Thymus (tissue), 11 donors: Measurements from ENCODE around the gene CEND1. TPM values are rescaled to one million over a fixed set of nuclear protein-coding genes. Genes with fewer than 3 reads are reported as not detected.

ENCODE experiments used
- DNase-seq, 9 donors: peaks; one replicate each; pipeline ENCODE4 v3.0.0-alpha.2; 2013; ENCODE audit warnings: low spot score in 9 of 9, low read depth in 6 of 9, missing footprints in 1 of 9
- H3K27ac ChIP-seq, 2 donors: one replicate each; pipeline ENCODE4 v1.5.1; 2013; ENCODE audit warnings: control low read depth in 1 of 2, low read depth in 1 of 2, low read length in 1 of 2, mild to moderate bottlenecking in 1 of 2, moderate library complexity in 1 of 2
- H3K27me3 ChIP-seq, 2 donors: one replicate each; pipeline ENCODE4 v1.5.1; 2013; ENCODE audit warnings: low read length in 1 of 2; ENCODE audit not compliant: control insufficient read depth in 2 of 2, insufficient read depth in 1 of 2
- H3K36me3 ChIP-seq, 2 donors: one replicate each; pipeline ENCODE4 v1.5.1; 2013; ENCODE audit warnings: low read length in 1 of 2, mild to moderate bottlenecking in 1 of 2, moderate library complexity in 1 of 2; ENCODE audit not compliant: control insufficient read depth in 2 of 2, insufficient read depth in 2 of 2
- H3K4me1 ChIP-seq, 2 donors: one replicate each; pipeline ENCODE4 v1.5.1; 2013; ENCODE audit warnings: low read length in 2 of 2; ENCODE audit not compliant: control insufficient read depth in 2 of 2, insufficient read depth in 2 of 2
- H3K4me3 ChIP-seq, 2 donors: one replicate each; pipeline ENCODE4 v1.5.1; 2013; ENCODE audit warnings: low read length in 2 of 2, control low read depth in 1 of 2, mild to moderate bottlenecking in 1 of 2
- H3K9me3 ChIP-seq, 2 donors: one replicate each; pipeline ENCODE4 v1.5.1; 2013; ENCODE audit warnings: low read length in 1 of 2, mild to moderate bottlenecking in 1 of 2; ENCODE audit not compliant: control insufficient read depth in 2 of 2, insufficient read depth in 1 of 2
- WGBS: extraction: QIAGEN DNeasy Blood & Tissue Kit; methylation state at CpG from one replicate; pipeline ENCODE4 v1.1.7; 2013; 5-methylcytosine and 5-hydroxymethylcytosine counted together
- polyA plus RNA-seq: library from polyadenylated mRNA; stranded (reverse); fragments of 200-250 nt; gene quantifications from one replicate; pipeline ENCODE4 v1.2.3, GENCODE V29; 2013
- total RNA-seq: library from RNA; stranded (reverse); fragments of 120-200 nt; gene quantifications from one replicate; pipeline ENCODE4 v1.2.4, GENCODE V29; 2013
- donor health status: healthy.

CEND1 gene
- total and polyA plus RNA-seq, 2 donors: 0.19 to 0.25 TPM

- H3K27ac ChIP-seq: no peak overlapping the region
- peaks cover 60 to 78% of the 10 kb centered on the region in 2 donors for H3K36me3 ChIP-seq
- WGBS: 98% methylated on average over 11 of the region's 11 CpGs
- H3K4me1 ChIP-seq: no peaks in the 10 kb centered on the region
- no peak overlapping the region for H3K4me3 ChIP-seq
- no peak for DNase-seq
- no peaks in the 10 kb centered on the region for H3K9me3 ChIP-seq
- no peaks in the 10 kb centered on the region for H3K27me3 ChIP-seq
These were observed 22.7 kb downstream of the CEND1 start for GRCh38 chr11:767238-767637.

GRCh38 chr11:766936-767210 is 23.0 kb downstream of the CEND1 start:
- no peaks in the 10 kb centered on the region for H3K4me1 ChIP-seq
- no peak overlapping the region for H3K27ac ChIP-seq
- H3K36me3 ChIP-seq: peaks cover 62 to 77% of the 10 kb centered on the region in 2 donors
- 97% methylated on average over 2 of the region's 2 CpGs for WGBS
- H3K4me3 ChIP-seq: no peak overlapping the region
- H3K27me3 ChIP-seq: no peaks in the 10 kb centered on the region
- no peak for DNase-seq
- no peaks in the 10 kb centered on the region for H3K9me3 ChIP-seq

DNA sequence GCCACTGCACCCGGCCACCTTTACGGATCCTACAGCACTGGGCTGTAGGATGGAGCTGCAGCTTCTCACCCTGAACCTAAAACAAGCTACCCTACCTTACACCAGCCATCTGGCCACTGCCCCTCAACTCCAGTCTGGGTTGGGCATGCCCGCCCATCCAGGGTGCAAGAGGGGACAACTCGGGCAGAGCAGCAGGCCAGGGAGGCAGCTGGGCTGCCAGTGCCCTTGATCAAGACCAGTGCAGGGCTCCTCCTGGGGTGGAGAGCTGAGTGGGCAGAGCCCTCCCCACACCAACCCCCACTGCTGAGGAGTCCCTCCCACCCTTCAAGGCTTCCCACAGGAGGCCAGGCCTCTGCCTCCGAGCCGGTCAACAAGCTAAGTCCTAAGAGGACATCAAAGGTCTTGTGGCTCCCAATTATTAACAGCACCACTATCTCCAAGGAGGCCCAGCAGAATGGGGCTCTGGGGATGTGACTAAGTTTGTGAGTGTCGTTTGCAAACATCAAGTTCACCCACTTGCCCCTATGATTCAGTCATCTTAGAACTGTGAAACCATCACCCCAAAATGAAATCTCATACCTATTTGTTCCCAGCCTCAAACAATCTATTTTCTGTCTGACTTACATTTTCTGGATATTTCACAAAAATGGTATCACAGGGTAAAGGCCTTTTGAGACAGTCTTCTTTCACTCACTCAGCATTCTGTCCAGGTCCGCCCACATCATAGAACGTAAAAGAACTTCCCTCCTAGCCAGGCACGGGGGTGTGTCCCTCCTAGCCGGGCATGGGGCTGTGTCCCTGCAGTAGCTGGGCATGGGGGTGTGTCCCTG is 23.6 kb downstream of the CEND1 start:
- H3K9me3 ChIP-seq: no peaks in the 10 kb centered on the region
- H3K36me3 ChIP-seq: peaks cover 62 to 77% of the 10 kb centered on the region in 2 donors
- no peak overlapping the region for H3K27ac ChIP-seq
- H3K27me3 ChIP-seq: no peaks in the 10 kb centered on the region
- no peak overlapping the region for H3K4me3 ChIP-seq
- no peak for DNase-seq
- H3K4me1 ChIP-seq: no peaks in the 10 kb centered on the region
- WGBS: 95% methylated on average over 11 of the region's 11 CpGs

- no peak overlapping the region for H3K27ac ChIP-seq
- H3K4me1 ChIP-seq: no peaks in the 10 kb centered on the region
- DNase-seq: no peak
- no peaks in the 10 kb centered on the region for H3K27me3 ChIP-seq
- no peaks in the 10 kb centered on the region for H3K9me3 ChIP-seq
- peaks cover 62 to 76% of the 10 kb centered on the region in 2 donors for H3K36me3 ChIP-seq
- no peak overlapping the region for H3K4me3 ChIP-seq
- WGBS: 97% methylated on average over 8 of the region's 8 CpGs
These were observed 24.1 kb downstream of the CEND1 start for GRCh38 chr11:765802-766091.

DNA sequence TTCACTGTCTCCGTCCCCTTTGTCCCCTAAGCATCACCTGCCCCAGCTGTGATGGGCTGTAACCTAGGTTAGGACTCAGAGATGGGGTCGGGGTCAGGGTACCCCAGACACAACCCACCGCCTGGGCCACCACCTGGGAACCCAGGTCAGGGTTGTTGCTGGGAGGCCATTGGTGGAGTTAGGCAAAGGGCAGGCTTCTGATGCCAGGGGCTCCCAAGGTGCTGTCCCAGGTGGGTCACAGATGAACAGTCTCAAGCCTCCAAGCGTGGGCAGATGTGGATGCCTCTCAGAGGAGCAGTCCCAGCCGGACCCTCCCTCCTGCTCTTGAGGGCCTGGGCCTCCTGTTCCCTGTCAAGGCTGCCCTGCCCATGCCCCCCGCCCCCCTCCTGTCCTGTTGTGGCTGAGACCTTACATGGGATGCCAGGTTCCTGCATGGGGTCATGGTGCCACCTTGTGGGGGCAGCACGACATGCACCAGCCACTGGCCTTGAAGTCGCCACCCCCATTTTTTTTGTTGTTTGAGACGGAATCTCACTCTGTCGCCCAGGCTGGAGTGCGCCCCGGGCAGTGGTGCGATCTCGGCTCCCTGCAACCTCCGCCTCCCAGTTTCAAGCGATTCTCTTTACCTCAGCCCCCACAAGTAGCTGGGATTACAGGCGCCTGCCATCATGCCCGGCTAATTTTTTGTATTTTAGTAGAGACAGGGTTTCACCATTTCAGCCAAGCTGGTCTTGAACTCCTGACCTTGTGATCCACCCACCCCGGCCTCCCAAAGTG is 24.7 kb downstream of the CEND1 start:
- 83% methylated on average over 19 of the region's 19 CpGs for WGBS
- Histone ChIP-seq H3K4me1 (no peaks in the 10 kb centered on the region), H3K27me3 (no peaks in the 10 kb centered on the region), H3K36me3 (peaks cover 62 to 76% of the 10 kb centered on the region in 2 donors), H3K9me3 (no peaks in the 10 kb centered on the region), H3K4me3 (no peak overlapping the region), H3K27ac (no peak overlapping the region)
- DNase-seq: peak in 3 of 9 donors; percentile 26 to 65 (median 53)

DNA sequence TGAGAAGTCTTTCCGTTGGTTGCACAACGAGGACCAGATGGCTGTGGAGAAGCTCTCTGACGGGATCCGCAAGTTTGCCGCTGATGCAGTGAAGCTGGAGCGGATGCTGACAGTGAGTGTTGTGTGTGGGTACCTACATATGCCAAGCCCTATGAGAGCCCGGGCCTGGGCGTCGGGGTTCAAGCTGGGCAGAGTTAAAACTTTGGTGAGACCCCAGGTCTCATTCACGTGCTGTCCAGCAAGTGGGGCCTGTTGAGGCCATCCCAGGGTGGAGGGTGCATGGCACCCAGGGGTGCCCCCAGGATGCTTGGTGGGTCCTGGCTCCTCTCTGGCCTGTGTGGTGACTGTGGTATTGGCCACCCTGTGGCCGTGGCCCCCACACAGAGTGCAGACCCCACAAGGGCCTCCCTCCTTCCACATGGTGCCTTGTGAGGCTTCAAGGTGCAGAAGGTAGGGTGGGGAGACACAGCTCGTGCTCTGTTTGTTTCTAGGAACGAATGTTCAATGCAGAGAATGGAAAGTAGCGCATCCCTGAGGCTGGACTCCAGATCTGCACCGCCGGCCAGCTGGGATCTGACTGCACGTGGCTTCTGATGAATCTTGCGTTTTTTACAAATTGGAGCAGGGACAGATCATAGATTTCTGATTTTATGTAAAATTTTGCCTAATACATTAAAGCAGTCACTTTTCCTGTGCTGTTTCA is 25.4 kb downstream of the CEND1 start:
- Histone ChIP-seq H3K4me1 (no peaks in the 10 kb centered on the region), H3K27me3 (no peaks in the 10 kb centered on the region), H3K4me3 (no peak overlapping the region), H3K27ac (no peak overlapping the region), H3K36me3 (peaks cover 65 to 77% of the 10 kb centered on the region in 2 donors), H3K9me3 (no peaks in the 10 kb centered on the region)
- no peak for DNase-seq
- 96% methylated on average over 18 of the region's 18 CpGs for WGBS

DNA sequence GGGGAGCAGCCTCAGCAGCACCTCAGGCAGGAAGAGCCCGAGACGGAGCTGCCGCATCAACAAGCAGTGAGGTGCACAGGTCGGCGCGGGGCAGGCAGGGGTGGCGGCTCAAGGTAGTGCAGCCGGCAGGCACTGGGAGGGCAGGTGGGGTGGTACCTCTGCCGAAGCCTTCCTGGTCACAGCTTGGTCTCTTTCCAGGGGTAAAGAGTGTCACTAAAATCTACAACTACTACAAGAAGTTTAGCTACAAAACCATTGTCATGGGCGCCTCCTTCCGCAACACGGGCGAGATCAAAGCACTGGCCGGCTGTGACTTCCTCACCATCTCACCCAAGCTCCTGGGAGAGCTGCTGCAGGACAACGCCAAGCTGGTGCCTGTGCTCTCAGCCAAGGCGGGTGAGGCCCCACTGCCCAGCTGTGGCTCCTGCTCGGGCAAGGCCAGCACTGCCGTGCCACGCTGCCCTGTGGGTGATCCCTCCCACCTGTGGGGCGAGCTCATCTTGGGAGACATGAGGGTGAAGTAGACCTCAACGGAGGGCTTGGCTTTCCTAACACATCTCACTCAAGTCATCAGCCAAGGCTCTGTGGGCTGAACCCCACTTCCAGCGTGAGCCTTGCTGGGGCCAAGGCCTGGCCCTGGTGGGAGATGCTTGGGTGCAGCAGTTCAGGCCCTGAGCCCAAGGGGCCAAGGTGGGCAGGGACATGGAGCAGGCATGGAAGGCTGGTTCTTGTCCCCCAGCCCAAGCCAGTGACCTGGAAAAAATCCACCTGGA is 26.2 kb downstream of the CEND1 start:
- H3K36me3 ChIP-seq: peaks cover 72 to 79% of the 10 kb centered on the region in 2 donors
- no peak for DNase-seq
- 98% methylated on average over 22 of the region's 22 CpGs for WGBS
- no peaks in the 10 kb centered on the region for H3K27me3 ChIP-seq
- no peaks in the 10 kb centered on the region for H3K4me1 ChIP-seq
- H3K27ac ChIP-seq: peak overlapping the region in 1 of 2 donors; percentile 2
- H3K4me3 ChIP-seq: no peak overlapping the region
- no peaks in the 10 kb centered on the region for H3K9me3 ChIP-seq

- Histone ChIP-seq H3K27me3 (no peaks in the 10 kb centered on the region), H3K36me3 (peaks cover 72 to 81% of the 10 kb centered on the region in 2 donors), H3K9me3 (no peaks in the 10 kb centered on the region), H3K4me3 (no peak overlapping the region), H3K27ac (no peak overlapping the region), H3K4me1 (no peaks in the 10 kb centered on the region)
- no peak for DNase-seq
- WGBS: 96% methylated on average over 24 of the region's 24 CpGs
These were observed 26.8 kb downstream of the CEND1 start for GRCh38 chr11:763073-763463.
